Measurements from ENCODE around the gene ATP10A. TPM values are rescaled to one million over a fixed set of nuclear protein-coding genes. Genes with fewer than 3 reads are reported as not detected.

ATP10A gene
- total and polyA plus RNA-seq, 8 donors, result 1.5 to 15.2 (median 3.2) TPM

- no peaks in the 10 kb centered on the region for H3K9me3 ChIP-seq
- DNase-seq, result no peak
- no peak overlapping the region for H3K27ac ChIP-seq
- peaks cover 5 to 28% (median 19%) of the 10 kb centered on the region in 4 donors for H3K4me1 ChIP-seq
- H3K27me3 ChIP-seq, result no peaks in the 10 kb centered on the region
- no peak for TF ChIP-seq POLR2A (IDR thresholded peaks at IDR 0.05)
- TF ChIP-seq POLR2AphosphoS5 (IDR thresholded peaks at IDR 0.05), result no peak
- no peak for TF ChIP-seq EP300 (IDR thresholded peaks at IDR 0.05)
- no peak for TF ChIP-seq CTCF (IDR thresholded peaks at IDR 0.05)
- intact Hi-C loops (cut with DNase I; ENCODE audit: low total_unique reads), result no loop called here
- no peaks in the 10 kb centered on the region for H3K36me3 ChIP-seq
- 84 to 91% (median 88%) methylated on average over 10 of the region's 10 CpGs for WGBS, 5 donors
- H3K4me3 ChIP-seq, result no peak overlapping the region
Measured at GRCh38 chr15:25800761-25801515, 62.2 kb downstream of the ATP10A start.

GRCh38 chr15:25799906-25800700, 63.0 kb downstream of the ATP10A start:
- no peak for DNase-seq
- Histone ChIP-seq H3K27ac (no peak overlapping the region), H3K4me3 (no peak overlapping the region), H3K9me3 (no peaks in the 10 kb centered on the region), H3K36me3 (no peaks in the 10 kb centered on the region), H3K4me1 (peaks cover 5 to 32% (median 21%) of the 10 kb centered on the region in 4 donors), H3K27me3 (no peaks in the 10 kb centered on the region)
- intact Hi-C loops (cut with DNase I; ENCODE audit: low total_unique reads), result no loop called here
- WGBS, 5 donors, result 68 to 83% (median 78%) methylated on average over 18 to 19 of the region's 19 CpGs
- TF ChIP-seq POLR2AphosphoS5 (IDR thresholded peaks at IDR 0.05), result no peak
- TF ChIP-seq CTCF (IDR thresholded peaks at IDR 0.05), result no peak
- TF ChIP-seq POLR2A (IDR thresholded peaks at IDR 0.05), result no peak
- no peak for TF ChIP-seq EP300 (IDR thresholded peaks at IDR 0.05)

- no peaks in the 10 kb centered on the region for H3K9me3 ChIP-seq
- DNase-seq, result peak in 1 of 2 donors; percentile 60
- H3K4me1 ChIP-seq, result peaks cover 5 to 32% (median 21%) of the 10 kb centered on the region in 4 donors
- peak overlapping the region in 4 of 5 donors; percentile 62 to 88 (median 72) for H3K27ac ChIP-seq
- no peaks in the 10 kb centered on the region for H3K27me3 ChIP-seq
- H3K4me3 ChIP-seq, result no peak overlapping the region
- TF ChIP-seq POLR2AphosphoS5 (IDR thresholded peaks at IDR 0.05) (no peak), EP300 (IDR thresholded peaks at IDR 0.05) (no peak), CTCF (IDR thresholded peaks at IDR 0.05) (no peak), POLR2A (IDR thresholded peaks at IDR 0.05) (no peak)
- WGBS, 5 donors, result 80 to 89% (median 86%) methylated on average over 12 to 25 of the region's 25 CpGs
- no peaks in the 10 kb centered on the region for H3K36me3 ChIP-seq
- intact Hi-C loops (cut with DNase I; ENCODE audit: low total_unique reads), result no loop called here
Measured at GRCh38 chr15:25797936-25798901, 64.9 kb downstream of the ATP10A start.

Data from stomach (tissue), 9 donors.